GM21723 (cell line): ENCODE measurements around the gene TTC12.
"Not testable (repeated sequence)": the region's sequence is repeated elsewhere in the genome, so short reads cannot be mapped to it uniquely, and the experiment has no call there.

Experiments used
- ATAC-seq: cut with Tn5 transposase; IDR thresholded peaks from one replicate; pipeline ENCODE4 v1.9.1; 2021; ENCODE audit warnings: mild to moderate bottlenecking, moderate library complexity; ENCODE audit not compliant: unreplicated experiment

TTC12 gene

DNA sequence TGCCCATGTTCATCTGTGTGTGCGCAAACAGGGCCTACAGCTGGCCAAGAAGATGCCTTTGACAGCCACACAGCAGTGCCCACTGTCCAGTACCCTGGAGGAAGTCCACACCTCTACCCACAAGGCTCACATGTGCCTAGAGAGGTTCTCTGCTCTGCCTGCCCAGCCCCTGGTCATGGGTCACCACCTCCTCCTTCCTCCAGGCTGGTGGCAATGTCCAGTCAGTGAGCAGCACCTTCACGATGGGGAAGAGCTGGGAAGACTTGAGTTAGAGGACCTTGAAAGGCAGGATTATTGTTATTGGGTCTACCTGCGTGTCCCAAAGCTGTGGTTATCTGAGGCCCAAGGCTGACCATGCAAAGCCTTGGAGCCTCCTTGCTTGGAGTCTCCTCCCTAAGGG is 28.4 kb upstream of the TTC12 start:
- ATAC-seq: no peak

DNA sequence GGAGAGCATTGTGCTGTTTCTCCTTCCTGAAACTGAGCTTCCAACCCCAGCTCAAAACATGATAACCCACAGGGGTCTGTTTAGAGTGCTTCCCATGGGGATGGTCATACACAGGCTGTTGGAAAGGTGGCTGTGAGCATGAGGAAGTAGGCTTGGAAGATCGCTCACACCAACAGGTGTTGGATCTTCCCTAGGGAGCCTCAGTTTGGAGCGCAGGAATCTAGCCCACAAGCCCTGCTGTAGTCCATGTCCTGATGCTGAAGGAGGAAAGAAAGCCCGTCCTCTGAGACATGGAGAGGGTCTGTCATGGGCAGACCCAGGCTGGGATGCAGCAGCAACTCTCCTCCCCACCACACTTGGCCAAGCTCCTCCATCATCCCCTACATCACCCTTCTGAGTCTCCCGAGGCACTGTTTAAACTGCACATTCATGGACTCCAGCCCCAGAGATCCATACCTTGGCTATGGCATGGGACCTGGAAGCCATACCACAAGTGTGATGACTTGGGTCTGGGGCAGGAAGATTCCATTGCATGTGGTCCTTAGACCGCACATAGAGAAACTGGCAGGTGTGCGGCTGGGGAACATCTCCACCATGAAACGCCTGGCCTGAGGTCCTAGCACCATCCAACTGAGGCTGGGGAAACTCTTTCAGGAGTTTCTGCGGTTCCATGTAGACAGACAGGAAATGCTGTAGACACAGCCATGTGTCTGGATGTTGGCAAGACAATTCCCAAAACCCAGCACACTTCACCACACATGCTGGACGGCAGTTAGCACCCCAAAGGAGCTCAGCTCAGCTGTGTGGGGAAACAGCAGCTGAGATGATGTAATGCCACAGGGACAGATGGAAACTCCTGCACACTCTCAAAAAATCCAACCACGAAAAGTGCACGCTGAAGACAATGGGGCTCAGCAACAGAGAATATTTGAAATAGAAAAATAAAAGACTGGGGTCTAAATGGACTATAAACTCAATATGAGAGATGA is 27.6 kb upstream of the TTC12 start:
- no peak for ATAC-seq

DNA sequence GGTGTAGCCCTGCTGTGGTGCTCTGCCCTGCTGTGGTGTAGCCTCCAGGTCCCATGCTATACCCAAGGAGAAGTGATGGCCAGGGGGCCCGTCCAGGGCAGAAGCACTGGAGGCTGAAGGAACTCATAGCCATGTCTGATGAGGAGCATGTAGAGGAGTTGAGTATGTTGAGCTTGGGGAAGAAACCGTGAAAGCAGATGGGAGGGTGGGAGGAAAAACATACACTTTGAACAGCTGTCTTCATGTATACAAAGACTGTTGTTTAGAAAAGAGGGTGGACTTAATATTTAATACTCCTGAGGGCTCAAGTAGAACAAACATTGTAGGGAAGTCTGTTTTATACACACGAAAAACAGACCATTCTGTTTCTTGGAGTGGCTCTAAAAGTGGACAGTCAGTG is 26.6 kb upstream of the TTC12 start:
- ATAC-seq: no peak

DNA sequence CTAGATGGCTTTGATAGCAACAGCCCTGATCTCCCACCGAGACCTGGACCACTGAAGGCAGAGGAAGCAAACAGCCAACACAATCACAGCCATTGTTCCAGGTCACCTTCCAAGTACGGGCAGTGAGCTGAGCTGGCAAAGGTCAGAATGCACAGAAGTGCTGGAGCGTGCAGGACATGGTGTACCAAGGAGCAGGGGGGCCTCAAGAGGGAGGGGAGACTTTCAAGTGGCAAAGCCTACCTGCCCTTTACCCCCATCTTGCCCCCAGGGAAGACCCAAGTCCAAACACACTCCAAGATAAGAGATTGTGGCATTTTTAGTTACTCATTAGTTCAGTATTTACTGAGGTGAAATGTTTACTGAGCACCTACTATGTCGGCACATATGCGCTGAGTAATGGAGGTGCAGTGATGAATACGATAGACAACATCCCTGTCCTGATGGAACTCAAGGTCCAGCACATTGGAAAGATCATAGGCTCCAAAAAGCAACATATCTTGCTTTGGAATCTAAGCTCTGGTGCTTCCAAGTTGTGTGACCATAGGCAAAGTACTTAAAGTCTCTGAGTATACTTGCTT is 26.0 kb upstream of the TTC12 start:
- no peak for ATAC-seq

DNA sequence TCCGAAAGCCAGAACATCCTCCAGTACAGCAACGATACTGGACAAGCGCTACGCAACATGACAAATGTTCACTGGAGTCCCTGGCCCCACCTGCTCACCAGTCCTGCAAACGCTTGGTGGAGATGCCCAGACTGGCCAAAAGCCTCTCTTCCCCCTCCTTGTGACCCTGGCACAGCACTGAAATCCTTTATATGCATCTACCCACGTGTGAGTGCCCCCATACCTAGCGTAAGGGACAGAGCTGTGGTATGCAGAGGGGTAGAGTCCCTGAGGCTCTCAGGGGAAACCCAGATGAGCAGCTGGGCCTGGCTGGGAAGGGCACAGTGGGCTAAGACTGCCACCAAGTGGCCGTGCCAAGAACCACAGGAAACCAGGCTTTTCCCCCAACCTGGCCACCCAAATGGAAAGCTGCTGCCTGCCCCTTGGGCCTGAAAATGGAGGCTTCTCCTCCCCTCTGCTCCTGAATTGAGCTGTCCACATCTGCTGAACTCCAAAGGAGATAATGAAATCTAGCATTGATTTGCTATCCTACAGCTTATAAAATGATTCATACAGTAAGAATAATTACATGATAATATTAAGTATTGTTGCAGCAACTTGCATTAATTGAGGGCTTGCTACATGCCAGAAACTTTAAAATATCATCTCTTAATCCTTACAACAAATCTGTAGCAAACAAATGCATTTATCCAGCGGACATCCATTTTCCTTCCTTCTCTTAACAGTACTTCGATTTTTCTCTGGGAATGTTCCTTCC is 24.8 kb upstream of the TTC12 start:
- peak; percentile 87 for ATAC-seq

DNA sequence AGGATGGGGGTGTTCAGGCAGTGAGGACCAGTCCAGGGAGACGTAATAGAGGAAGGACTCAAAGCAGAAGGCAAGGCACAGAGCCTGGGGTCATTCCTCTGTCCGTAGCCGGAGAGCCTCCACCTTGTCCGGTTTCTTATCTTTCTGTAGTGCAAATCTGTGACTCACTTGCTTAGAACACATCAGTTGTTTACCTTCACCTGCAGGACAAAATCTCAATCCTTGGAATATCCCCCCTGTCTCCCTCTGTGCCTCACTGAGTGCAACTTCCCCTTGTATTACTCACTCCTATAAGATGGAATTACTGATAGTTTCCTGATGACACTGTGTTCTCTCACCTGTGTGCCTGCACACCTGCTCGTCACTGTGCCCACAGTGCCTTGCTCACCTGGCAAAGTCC is 20.4 kb upstream of the TTC12 start:
- no peak for ATAC-seq

DNA sequence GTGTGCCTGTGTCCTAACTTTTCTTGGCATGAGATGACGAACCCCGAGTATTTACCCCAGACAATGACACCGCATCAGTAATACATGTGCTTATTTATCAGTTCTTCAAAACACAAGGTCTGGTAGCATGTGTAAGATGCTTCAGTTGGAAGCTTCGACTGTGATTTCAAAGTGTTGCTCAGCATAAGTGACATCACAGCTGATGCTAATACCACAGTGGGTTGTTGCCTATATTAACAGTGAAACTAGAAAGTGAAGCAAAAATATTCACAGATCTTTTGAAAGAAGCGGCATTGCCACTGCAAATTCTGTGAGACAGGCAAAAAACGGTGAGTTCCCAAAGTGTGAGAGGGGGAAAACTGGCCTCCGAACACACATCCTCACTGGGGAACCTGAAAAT is 18.4 kb upstream of the TTC12 start:
- no peak for ATAC-seq

DNA sequence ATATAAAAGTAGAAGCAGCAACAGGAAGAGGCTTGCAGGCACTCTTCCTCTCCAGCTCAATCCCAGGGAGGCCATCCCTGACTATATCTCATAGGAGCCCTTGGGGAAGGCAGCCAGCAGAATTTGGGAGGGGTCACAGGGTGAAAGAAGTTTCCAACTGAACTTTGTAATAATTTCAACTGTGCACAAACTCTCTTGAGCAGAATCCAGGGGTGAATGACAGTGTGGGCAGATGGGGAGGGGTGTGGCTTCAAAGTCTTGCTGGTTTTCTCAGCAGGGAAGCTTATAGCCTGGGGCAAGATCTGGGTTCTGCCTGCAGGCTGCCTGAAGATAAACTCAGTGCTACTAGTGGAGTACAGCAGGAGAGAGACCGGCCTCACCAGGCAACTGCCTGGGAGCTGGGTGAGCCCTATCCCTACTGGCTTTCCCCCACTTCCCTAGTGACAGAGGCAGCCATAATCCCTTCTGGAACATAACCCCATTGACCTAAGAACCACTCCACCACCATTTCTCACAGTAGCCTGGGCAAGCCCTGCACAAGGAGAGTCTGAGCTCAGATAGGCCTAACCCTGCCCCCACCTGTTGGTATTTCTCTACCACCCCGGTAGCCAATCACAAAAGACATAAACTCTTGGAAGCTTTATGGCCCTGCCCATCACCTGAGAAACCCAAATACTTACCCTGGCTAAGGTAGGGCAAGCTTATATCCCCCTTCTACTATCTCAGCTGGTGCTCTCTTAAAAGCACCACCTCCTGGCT is 17.8 kb upstream of the TTC12 start:
- no peak for ATAC-seq

DNA sequence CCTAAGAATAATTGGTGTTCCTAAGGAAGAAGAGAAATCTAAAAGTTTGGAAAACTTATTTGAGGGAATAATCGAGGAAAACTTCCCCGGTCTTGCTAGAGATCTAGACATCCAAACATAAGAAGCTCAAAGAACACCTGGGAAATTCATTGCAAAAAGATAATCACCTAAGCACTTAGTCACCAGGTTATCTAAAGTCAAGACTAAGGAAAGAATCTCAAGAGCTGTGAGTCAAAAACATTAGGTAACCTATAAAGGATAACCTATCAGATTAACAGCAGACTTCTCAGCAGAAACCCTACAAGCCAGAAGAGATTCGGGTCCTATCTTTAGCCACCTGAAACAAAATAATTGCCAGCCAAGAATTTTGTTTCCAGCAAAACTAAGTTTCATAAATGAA is 15.9 kb upstream of the TTC12 start:
- not testable (repeated sequence) for ATAC-seq

DNA sequence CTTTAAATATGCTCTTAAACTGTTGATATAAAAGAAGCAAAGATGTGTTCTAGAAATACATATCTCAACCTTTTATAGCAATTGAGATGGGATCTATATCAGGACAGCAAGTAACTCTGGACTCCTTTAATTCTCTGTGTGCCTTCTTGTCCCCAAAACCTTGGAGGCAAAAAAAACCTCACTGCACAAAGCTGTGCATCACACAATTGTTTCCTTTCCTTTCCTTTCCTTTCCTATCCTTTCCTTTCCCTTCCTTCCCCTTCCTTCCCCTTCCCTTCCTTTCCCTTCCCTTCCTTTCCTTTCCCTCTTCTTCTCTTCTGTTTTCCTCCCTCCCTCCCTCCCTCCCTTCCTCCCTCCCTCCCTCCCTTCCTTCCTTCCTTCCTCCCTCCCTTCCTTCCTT is 9.5 kb upstream of the TTC12 start:
- no peak for ATAC-seq

DNA sequence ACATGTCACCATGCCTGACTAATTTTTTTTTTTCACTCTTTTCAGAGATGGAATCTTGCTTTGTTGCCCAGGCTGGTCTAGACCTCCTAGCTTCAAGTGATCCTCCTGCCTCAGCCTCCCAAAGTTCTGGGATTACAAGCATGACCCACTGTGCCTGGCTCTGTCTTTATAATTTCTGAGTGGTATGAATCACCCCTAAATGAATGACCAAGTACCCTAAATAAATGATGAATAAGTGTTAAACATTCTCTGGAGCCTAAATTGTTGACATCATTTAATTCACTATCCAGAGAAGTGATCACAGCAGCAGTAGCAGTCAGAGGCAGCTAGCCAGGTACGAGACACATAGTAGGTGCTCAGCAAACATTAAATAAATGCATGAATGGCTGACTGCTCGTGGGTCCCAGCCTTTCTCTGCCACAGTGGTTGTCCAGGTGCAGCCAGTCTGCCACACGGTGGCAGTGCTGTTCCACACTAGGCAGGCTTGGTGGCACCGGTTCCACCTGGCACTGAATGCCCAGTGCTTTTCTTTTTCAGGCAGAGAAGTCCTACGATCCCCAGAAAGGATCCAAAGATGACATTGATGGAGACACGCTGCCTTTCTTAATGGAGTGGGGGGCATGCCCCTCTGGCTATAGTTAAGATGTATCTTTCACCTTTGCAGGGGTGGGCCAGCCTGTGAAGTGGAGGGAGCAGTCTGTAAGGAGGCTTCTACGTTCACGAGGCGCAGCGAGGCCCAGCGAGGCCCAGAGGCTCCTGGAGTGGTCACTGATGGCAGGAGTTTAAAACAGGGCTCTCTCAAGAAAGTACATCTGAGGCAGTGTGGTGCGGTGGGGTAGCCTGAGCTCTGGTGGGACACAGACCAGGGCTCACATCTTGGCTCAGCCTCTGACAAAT is 8.7 kb upstream of the TTC12 start:
- ATAC-seq: peak; percentile 89

DNA sequence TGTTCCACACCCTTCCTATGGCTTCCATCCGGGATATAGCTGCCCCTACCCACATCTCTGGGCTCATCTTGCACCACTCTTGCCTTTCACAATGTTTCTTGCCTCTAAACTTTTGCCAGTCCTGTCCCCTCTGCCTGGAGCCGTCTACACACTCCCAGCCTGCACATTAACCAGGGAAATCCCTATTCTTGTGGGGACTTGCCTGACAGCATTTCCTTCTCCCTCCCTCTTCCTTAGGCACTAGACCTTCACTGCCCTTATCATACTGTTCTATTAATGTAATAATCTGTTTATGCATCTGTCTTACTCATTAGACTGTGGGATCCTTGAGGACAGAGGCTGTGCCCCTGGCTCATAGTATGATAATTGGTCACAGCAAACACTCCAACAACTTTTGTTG is 5.8 kb upstream of the TTC12 start:
- no peak for ATAC-seq

DNA sequence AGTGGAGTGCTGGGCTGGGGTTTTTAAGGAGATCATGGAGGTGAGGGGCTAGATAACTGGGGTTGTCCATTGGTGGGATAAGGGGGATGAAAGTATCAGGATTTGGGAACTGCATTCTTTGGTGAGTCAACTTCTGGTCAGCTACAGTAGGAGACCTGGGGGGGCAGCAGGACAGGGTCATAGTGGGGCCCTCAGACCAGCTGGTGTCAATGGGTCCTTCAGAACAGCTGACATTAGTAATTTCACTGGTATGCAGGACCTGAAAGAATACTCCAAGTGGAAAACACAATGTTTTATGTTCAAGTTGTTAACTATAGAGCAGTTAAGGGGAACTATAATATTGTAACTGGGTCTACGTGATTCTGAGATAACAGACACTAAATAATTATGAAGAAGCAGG is 2.8 kb upstream of the TTC12 start:
- ATAC-seq: no peak

DNA sequence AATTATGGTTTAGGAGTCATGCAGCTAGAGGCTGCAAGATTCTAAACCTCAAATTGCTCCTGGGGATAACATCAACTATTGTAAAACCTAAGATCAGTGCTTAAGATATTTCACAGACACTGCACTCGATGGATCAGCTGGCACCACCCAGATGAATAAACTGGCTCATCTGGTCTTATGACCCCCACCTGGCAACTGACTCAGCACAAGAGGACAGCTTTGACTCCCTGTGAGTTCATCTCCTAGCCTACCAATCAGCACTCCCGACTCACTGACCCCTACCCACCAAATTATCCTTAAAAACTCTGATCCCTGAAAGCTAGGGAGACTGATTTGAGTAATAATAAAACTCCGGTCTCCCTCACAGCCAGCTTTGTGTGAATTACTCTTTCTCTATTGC is 782 bp upstream of the TTC12 start:
- no peak for ATAC-seq

DNA sequence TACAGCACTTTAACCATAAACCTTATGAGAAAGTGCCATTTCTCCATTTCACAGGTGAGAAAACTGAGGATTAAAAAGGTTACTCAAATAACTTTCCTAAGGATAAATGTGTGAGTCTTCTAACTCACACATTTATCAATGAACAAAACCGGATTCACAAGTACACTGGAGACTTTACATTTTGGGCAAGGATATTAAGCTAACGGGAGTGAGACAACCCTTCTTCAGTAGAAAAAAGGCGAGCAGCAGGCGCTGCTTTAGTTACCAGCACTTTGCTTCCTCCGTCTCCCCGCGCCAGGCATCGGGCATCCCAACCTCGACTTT is 356 bp upstream of the TTC12 start:
- ATAC-seq: no peak

DNA sequence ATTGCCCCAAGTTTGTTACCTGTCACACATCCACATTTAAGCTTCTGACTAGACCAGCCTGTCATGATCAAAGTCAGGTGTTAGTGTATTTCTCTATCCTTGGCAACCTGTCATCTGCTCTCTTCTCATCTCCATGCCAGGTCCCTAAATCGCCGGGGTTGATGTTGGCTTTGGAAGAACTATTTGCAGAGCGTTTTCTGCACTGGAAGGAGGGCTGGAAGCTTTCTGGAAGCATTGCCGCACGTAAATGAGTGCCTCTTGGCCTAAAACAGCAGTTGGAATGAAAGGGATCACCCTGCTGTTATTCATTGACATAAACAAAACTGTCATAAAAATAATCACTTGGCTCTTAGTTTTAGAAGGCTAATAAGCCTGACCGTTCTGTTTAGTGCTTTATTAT is 1.4 kb downstream of the TTC12 start:
- no peak for ATAC-seq

DNA sequence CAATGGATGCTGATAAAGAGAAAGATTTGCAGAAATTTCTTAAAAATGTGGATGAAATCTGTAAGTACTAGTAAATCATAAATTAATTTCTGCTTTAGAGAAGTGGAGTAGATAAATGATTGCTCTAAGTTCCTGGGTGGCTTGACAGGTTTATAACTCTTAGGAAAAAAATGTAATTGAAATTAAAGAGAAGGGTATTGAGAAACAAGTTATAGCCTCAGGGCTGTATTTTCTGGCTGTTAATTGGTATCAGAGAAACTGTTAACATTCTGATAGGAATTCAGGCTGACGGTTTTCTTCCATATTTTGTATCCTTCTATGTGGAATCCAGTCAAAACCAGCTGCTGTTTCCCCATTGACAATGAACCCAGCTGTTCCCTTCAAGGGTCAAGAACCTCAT is 1.9 kb downstream of the TTC12 start:
- no peak for ATAC-seq

DNA sequence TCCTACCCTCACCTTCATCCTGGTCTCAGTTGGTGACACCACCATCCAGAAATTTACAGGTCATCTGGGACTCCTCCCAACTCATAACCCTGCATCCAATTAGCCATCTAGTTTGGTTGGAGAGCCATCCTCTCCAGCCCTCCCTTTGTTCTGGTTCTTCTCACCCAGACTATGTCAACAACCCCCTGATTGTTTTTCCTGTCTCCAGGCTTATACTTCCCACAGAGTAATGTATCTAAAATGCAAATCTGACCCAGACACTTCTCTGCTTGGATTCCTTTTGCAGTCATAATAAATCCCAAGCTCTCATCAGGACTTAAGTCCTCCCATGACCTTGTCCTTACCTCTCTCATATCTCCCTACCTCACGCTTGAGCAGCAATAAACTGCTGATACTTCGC is 3.0 kb downstream of the TTC12 start:
- no peak for ATAC-seq

DNA sequence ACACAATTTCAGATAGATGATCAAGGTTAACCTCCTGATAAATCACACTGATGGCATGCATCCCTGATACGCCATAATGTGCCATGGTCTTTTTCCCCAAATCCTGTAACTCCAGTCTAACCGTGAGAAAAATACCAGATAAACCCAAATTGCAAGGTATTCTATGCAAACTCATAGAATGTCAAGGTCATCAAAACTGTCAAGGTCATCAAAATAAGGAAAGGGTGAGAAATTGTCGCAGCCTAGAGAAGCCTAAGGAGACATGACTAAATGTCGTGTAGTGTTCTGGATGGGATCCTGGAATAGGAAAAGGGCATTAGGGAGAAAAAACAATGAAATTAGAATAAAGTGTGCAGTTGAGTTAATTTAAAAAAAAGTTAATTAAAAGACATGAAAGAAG is 4.7 kb downstream of the TTC12 start:
- no peak for ATAC-seq

DNA sequence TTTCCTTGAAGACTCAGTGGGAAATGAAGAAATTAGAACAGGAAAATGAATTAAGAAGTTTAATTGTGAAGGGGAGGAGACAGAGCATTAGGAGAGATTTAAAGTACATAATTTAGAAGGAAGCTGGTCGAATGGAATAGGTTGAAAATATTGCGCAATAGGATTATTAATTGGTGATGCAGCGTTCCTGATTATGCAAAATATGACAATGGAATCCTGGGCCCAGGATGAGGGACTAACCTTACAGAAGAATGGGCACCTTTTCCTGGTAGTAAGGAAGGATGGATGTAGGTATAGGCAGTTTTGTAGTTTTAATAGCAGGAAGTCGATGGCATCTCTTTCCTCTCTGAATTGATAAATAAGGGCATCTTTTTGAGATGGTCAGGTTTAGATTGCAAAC is 7.8 kb downstream of the TTC12 start:
- ATAC-seq: no peak
